Fibroblast of lung (primary cell): ENCODE measurements around the gene LASP1. TPM values are rescaled to one million over a fixed set of nuclear protein-coding genes. Genes with fewer than 3 reads are reported as not detected.

Source experiments
- DNase-seq, 2 donors: peaks; one replicate each; pipeline versions ENCODE4 v3.0.0 to v3.0.0-alpha.2; 2010; ENCODE audit warnings: low read depth in 2 of 2
- H2AFZ ChIP-seq: 2 replicates; pipeline ENCODE4 v1.5.1; 2012; ENCODE audit warnings: low read length, control low read depth, inconsistent platforms
- H3K27ac ChIP-seq: 2 replicates; pipeline ENCODE4 v1.5.1; 2011; ENCODE audit warnings: low read length, control low read depth; ENCODE audit not compliant: insufficient read depth
- H3K27me3 ChIP-seq: 2 replicates; pipeline ENCODE4 v1.5.1; 2011; ENCODE audit warnings: mild to moderate bottlenecking, low read length; ENCODE audit not compliant: control insufficient read depth, insufficient read depth
- H3K36me3 ChIP-seq: 2 replicates; pipeline ENCODE4 v1.5.1; 2011; ENCODE audit warnings: low read length; ENCODE audit not compliant: control insufficient read depth, insufficient read depth
- H3K4me1 ChIP-seq: 2 replicates; pipeline ENCODE4 v1.5.1; 2011; ENCODE audit warnings: low read length; ENCODE audit not compliant: control insufficient read depth, insufficient read depth; ENCODE audit errors: extremely low read depth
- H3K4me2 ChIP-seq: 2 replicates; pipeline ENCODE4 v1.5.1; 2011; ENCODE audit warnings: low read length, control low read depth; ENCODE audit not compliant: insufficient read depth; ENCODE audit errors: extremely low read depth
- H3K4me3 ChIP-seq, 4 experiments: fragments of 200-600 bp in 1 of 4; sonication (generic) in 1 of 4; replicated peaks in 1 of 4; 2 replicates each; pipeline ENCODE4 v1.5.1; 2011 to 2016; ENCODE audit warnings: low read length in 4 of 4, low read depth in 3 of 4, mild to moderate bottlenecking in 3 of 4, control low read depth in 2 of 4, inconsistent platforms in 1 of 4, mixed read lengths in 1 of 4; ENCODE audit not compliant: insufficient read depth in 1 of 4; ENCODE audit errors: control extremely low read depth in 1 of 4
- H3K79me2 ChIP-seq: 2 replicates; pipeline ENCODE4 v1.5.1; 2012; ENCODE audit warnings: mild to moderate bottlenecking, low read length, inconsistent platforms; ENCODE audit not compliant: control insufficient read depth, insufficient read depth
- H3K9ac ChIP-seq: 2 replicates; pipeline ENCODE4 v1.5.1; 2011; ENCODE audit warnings: mild to moderate bottlenecking, low read length, control low read depth; ENCODE audit not compliant: insufficient read depth
- H3K9me3 ChIP-seq: 2 replicates; pipeline ENCODE4 v1.5.1; 2012; ENCODE audit warnings: low read depth, low read length; ENCODE audit not compliant: control insufficient read depth, insufficient read depth
- H4K20me1 ChIP-seq: 2 replicates; pipeline ENCODE4 v1.5.1; 2011; ENCODE audit warnings: low read length; ENCODE audit not compliant: control insufficient read depth, insufficient read depth; ENCODE audit errors: extremely low read depth
- CTCF ChIP-seq, 2 donors: IDR thresholded peaks in 1 of 2; conservative IDR thresholded peaks in 1 of 2; 1 replicate in 1 of 2; 2 replicates in 1 of 2; pipeline ENCODE4 v1.5.1; 2011 to 2012; ENCODE audit warnings: low read length in 2 of 2, control low read depth in 1 of 2, inconsistent platforms in 1 of 2, low read depth in 1 of 2, mild to moderate bottlenecking in 1 of 2
- EZH2 ChIP-seq: IDR thresholded peaks from 2 replicates; pipeline ENCODE4 v1.5.1; 2012; ENCODE audit warnings: low read length, control low read depth, mild to moderate bottlenecking; ENCODE audit errors: missing control alignments
- polyA plus RNA-seq, 2 donors: library from polyadenylated mRNA; depleted of rRNA in 1 of 2; stranded (reverse) in 1 of 2; unstranded in 1 of 2; fragments of >200 nt; gene quantifications; 2 replicates each; pipeline ENCODE4 v1.2.1, GENCODE V29; 2011 to 2012; ENCODE audit warnings: missing spikeins in 1 of 2
- total RNA-seq: library from RNA; depleted of rRNA; stranded (reverse); fragments of >200 nt; gene quantifications from 2 replicates; pipeline ENCODE4 v1.2.1, GENCODE V29; 2014

LASP1 gene
- total and polyA plus RNA-seq, 2 donors (not counting 1 experiment from before 2014, with no cell fraction given), result 79.8 to 208 TPM

GRCh38 chr17:38850374-38850773 lies 19.5 kb upstream of the LASP1 start:
- Histone ChIP-seq H4K20me1 (peaks cover 6% of the 10 kb centered on the region), H3K36me3 (peaks cover 21% of the 10 kb centered on the region), H3K27me3 (no peaks in the 10 kb centered on the region), H3K9ac (no peak overlapping the region), H3K27ac (no peak overlapping the region), H3K79me2 (peaks cover 39% of the 10 kb centered on the region), H2AFZ (no peak overlapping the region), H3K4me3 (peak overlapping the region in 2 of 4 experiments; percentile 68 to 100), H3K9me3 (no peaks in the 10 kb centered on the region), H3K4me2 (no peak overlapping the region), H3K4me1 (peaks cover 2% of the 10 kb centered on the region)
- TF ChIP-seq EZH2 (no peak), CTCF (conservative IDR thresholded peaks at IDR 0.05 in 1 of 2, IDR thresholded peaks at IDR 0.05 in 1 of 2; ENCODE audit: low read depth in 1 of 2, low read length in 2 of 2) (no peak)
- DNase-seq, result no peak

- DNase-seq, result no peak
- peaks cover 2% of the 10 kb centered on the region for H3K4me1 ChIP-seq
- no peaks in the 10 kb centered on the region for H3K27me3 ChIP-seq
- no peak overlapping the region for H3K9ac ChIP-seq
- TF ChIP-seq CTCF (conservative IDR thresholded peaks at IDR 0.05 in 1 of 2, IDR thresholded peaks at IDR 0.05 in 1 of 2; ENCODE audit: low read depth in 1 of 2, low read length in 2 of 2) (no peak), EZH2 (no peak)
- peaks cover 6% of the 10 kb centered on the region for H4K20me1 ChIP-seq
- peak overlapping the region; percentile 88 for H3K4me2 ChIP-seq
- H3K9me3 ChIP-seq, result no peaks in the 10 kb centered on the region
- peaks cover 21% of the 10 kb centered on the region for H3K36me3 ChIP-seq
- H2AFZ ChIP-seq, result no peak overlapping the region
- peak overlapping the region; percentile 52 to 100 (median 76) for H3K4me3 ChIP-seq
- H3K27ac ChIP-seq, result peak overlapping the region; percentile 92
- H3K79me2 ChIP-seq, result peaks cover 39% of the 10 kb centered on the region
Measured at GRCh38 chr17:38851434-38851833, 18.4 kb upstream of the LASP1 start.

GRCh38 chr17:38852771-38853291 lies 17.0 kb upstream of the LASP1 start:
- peaks cover 39% of the 10 kb centered on the region for H3K79me2 ChIP-seq
- peak overlapping the region; percentile 80 for H3K9ac ChIP-seq
- peaks cover 2% of the 10 kb centered on the region for H3K4me1 ChIP-seq
- H3K4me2 ChIP-seq, result peak overlapping the region; percentile 88
- no peak overlapping the region for H2AFZ ChIP-seq
- TF ChIP-seq CTCF (conservative IDR thresholded peaks at IDR 0.05 in 1 of 2, IDR thresholded peaks at IDR 0.05 in 1 of 2; ENCODE audit: low read depth in 1 of 2, low read length in 2 of 2) (no peak), EZH2 (no peak)
- peaks cover 6% of the 10 kb centered on the region for H4K20me1 ChIP-seq
- H3K27ac ChIP-seq, result peak overlapping the region; percentile 92
- peak in 1 of 2 donors; percentile 26 for DNase-seq
- peaks cover 21% of the 10 kb centered on the region for H3K36me3 ChIP-seq
- H3K9me3 ChIP-seq, result no peaks in the 10 kb centered on the region
- no peaks in the 10 kb centered on the region for H3K27me3 ChIP-seq
- peak overlapping the region; percentile 52 to 100 (median 76) for H3K4me3 ChIP-seq
